GM19463 (cell line): Measurements from ENCODE around the gene TIGD3.
"Not testable (repeated sequence)": the region's sequence is repeated elsewhere in the genome, so short reads cannot be mapped to it uniquely, and the experiment has no call there.

Experiments
- ATAC-seq: cut with Tn5 transposase; IDR thresholded peaks from one replicate; pipeline ENCODE4 v1.9.1; 2021; ENCODE audit warnings: mild to moderate bottlenecking, moderate library complexity; ENCODE audit not compliant: unreplicated experiment

Gene TIGD3

DNA sequence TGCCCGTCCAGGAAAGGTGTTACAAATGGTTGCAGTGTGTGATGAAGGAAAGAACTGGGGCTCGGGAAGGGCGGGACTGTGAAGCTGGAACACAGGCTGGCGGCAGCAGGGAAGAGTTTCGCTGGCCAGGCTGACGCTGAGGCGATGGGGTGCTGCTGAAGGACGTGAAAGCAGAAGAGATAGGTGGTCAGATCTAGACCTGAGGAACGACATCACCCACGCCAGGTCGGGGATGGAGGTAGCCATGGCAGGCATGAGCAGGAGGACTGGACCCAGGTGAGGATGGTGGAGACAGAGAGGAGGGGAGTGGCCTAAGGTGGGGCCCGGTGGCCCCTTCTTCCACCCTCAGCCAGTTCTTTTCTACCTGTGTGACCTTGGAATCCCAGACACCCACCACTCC lies 30.7 kb upstream of the TIGD3 start:
- ATAC-seq, result no peak

DNA sequence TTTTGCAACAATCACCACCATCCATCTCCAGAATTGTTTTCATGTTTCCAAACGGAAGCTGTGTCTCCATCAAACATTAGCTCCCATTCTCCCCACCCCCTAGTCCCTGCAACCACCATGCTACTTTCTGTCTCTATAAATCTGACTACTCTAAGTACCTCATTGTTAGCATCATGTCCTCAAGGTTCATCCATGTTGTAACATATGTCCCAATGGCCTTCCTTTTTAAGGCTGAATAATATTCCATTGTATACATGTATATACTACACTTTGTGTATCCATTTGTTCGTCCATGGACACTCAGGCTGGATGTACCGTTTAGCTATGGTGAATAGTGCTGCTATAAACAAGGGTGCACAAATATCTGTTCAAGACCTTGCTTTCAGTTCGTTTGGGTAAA lies 29.1 kb upstream of the TIGD3 start:
- no peak for ATAC-seq

DNA sequence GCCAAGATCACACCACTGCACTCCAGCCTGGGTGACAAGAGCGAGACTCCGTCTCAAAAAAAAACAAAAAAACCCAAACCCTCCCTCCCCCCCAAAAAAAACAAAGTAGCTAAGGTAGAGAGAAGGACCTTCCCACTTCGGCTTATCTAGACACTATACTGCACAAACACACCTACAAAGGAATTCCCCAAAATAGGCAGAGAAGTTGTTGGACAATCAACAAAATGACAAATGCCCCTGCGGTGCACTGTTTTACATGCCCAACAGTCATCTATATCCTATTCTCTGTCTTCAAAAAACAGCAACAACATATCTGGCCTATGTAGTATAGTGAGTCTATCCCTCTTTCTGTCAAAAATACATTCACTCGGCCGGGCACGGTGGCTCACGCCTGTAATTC lies 27.5 kb upstream of the TIGD3 start:
- ATAC-seq, result no peak

DNA sequence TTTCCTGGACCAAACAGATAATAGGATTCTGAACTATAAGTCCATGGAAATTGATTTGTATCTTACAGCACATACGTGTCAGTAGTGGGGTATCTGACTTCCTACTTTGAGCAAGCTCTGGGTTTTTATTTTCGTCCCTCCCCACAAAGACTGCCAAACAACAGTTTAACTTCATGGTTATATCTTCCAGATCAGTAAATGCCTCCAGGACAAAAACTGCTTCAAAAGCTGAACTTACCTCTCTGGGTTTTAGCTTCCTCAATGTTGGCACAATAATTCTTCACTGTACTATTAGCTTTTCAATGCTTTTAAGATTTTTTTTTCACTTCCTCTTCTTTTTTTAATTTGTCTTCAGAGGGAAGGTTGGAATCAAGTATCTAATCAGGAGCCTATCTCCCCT lies 25.1 kb upstream of the TIGD3 start:
- ATAC-seq, result no peak

DNA sequence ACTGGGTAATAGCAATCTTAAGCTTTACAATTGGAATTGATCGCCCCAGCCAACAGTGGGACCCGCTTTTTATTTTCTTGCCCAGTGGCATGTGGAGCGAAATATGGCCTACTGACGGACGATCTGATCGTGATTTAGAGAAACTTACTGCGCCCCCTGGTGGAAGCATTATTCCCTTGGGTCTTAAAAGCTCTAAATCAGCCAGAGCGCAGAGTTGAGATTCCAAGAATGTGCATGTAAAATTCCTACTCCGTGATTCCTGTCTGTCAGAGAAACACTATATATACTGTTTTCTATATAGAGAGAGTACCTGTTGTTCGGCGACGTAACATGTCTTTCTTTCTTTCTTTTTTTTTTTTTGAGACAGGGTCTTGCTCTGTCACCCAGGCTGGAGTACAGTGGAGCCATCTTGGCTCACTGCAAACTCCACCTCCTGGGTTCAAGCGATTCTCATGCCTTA lies 24.6 kb upstream of the TIGD3 start:
- ATAC-seq, result no peak

DNA sequence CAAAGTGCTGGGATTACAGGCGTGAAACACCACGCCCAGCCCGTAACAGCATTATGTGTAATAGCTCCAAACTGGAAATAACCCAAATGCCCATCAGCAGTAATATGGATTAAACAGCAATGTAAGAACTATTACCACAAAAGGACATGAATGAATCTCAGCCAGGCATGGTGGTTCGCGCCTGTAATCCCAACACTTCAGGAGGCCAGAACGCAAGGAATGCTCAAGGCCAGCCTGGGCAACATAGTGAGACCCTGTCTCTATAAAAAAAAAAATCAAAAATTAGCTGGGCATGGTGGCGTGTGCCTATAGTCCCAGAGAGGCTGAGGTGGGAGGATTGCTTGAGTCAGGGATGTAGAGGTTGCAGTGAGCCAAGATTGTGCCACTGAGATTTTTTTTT lies 24.0 kb upstream of the TIGD3 start:
- ATAC-seq, result no peak

DNA sequence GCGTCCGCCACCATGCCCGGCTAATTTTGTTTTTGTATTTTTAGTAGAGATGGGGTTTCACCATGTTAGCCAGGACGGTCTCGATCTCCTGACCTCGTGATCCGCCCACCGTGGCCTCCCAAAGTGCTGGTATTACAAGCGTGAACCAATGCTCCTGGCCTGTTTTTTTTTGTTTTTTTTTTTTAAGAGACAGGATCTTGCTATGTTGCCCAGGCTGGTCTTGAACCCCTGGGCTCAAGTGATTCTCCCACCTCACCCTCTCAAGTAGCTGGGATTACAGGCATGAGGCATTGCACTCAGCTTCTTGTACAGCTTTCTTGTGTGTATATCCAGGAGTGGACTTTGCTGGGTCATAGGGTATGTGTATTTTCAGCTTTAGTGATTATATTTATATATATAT lies 22.0 kb upstream of the TIGD3 start:
- ATAC-seq, result not testable (repeated sequence)

DNA sequence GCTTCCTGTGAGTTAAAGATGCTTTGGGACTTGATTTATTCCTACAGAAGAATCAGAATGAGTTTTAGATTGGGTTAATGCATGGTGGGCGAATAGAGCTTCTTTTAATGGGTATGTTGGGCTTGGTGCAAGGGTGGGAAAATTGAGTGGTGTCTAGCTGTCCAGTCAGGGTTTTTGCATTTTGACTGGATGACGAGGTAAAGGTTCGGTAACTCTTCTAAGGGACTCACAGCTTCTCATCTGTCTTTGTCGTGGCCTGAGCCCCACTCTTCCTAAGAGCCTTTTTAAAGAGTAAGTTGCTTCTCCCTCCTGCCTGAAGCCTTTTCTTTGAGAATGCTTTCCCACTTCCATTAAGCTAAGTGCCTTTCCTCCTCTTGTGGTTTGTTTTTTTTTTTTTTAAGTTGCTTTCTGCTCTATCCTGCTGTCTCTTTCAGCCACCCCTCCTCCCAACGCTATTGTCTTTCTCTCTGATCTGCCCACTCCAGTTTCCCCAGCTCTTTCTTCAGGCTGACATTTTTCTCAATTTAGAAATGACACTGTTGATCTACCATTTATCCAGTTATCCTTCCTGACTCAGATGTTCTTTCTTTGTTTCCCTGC lies 19.8 kb upstream of the TIGD3 start:
- ATAC-seq, result no peak

DNA sequence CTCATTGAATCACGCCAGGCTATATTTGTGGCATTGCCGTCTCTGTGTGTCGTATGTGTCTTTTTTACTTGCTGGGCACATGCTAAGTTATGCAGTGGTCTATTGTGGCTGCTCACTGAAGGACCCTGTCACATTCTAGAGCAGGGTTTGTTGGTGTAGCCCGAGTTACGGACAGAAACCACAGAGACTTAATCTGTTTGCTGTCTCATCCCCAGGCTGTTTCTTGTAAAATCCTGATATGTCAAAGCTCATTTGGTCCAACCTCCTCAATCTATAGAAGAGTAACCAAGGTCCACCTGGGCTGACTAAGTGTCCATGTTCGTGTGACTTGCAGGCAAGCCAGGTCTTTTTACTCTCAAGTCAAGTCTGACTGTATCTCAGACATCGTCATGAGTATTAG lies 15.9 kb upstream of the TIGD3 start:
- ATAC-seq, result no peak

DNA sequence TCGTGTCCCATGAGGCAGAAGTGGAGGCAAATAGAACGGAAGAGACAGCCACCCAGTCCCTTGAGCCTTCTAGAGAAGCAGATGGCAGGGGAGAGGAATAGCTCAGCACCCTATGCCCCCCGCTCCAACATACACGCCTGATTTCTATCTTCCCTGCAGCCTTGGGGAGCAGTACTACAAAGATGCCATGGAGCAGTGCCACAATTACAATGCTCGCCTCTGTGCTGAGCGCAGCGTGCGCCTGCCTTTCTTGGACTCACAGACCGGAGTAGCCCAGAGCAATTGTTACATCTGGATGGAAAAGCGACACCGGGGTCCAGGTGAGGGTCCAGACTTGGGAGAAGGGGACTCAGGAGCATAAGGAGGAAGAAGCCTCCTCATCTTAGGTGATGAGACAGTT lies 14.3 kb upstream of the TIGD3 start:
- no peak for ATAC-seq

DNA sequence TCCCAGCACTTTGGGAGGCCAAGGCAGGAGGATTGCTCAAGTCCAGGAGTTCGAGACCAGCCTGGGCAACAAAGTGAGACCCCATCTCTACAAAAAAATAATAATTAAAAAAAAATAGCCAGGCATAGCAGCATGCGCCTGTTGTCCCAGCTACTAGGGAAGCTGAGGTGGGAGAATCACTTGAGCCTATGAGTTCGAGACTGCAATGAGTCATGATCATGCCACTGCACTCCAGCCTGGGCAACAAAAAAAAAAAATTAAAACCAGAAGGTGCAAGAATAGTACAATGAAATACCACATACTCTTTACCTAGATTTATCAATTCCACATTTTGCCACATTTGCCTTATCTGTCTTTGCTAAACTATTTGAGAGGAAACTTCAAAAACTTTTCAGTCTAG lies 12.7 kb upstream of the TIGD3 start:
- ATAC-seq, result no peak

DNA sequence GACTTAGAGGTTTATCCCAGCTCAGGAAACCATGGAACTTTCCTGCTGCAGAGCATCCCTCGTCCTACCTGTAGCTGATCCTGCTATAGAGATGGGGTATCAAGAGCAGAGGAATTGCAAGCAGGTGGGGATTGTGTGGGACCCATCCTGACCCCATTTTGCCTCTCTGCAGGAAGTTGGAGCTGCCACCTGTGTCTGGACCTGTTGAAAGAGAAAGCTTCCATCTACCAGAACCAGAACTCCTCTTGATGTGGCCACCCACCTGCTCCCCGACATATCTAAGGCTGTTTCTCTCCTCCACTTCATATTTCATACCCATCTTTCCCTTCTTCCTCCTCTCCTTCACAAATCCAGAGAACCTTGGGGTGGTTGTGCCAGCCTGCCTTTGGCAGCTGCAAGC lies 3.0 kb upstream of the TIGD3 start:
- ATAC-seq, result no peak

DNA sequence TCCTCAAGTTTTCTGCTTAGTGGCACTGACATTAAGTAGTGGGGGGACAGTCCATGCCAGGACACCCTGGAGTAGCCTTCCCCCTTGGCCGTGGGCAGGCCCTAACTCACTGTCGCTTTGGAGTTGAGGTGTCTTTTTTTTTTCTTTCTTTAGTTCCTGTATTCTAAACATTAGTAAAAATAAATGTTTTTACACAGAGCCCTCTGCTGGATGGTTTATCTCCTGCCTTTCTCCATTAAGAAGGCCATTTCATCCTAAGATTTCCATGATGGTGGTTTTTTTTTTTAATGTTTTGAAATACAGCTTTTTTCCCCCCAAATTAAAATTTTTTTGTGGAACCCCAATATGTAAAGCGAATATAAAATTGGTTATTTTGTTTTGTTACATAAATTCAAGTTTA lies 1.8 kb upstream of the TIGD3 start:
- no peak for ATAC-seq

DNA sequence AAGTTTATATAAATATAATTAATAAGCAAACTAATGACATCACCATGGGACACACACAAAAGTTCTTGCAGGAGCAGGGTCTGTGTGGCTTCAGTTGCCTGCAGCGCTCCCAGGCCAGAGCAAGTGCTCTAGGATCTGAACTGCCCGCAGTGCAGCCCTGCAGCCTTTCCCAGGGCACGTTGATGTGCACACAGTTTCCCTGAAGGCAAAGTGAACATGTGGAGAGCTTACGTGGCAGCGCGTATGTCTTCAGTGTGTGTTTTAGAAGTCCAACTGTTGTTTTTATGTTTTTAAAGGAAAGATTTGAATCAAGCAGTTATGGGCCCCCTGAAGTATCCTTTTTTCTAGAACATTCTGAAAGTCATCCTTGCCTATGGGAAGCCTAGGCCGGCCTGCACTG lies 1.2 kb upstream of the TIGD3 start:
- ATAC-seq, result no peak

DNA sequence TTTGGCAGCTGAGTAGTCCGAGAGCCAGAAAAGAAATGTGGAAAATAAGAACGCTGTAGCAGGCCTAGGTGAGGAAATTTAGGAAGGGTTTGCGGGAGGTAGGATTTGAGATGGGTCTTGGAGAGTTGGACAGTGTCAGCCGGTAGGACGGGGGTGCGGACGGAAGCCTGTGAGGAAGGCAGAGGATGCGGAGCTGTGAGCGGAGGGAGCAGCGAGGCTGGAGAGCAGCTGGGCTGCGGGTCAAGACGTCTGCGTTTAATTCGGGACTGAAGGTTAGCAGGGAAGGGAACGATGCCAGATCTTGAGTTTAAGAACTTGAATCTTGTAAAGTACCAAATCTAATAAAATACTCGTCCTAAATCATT lies 669 bp upstream of the TIGD3 start:
- no peak for ATAC-seq

DNA sequence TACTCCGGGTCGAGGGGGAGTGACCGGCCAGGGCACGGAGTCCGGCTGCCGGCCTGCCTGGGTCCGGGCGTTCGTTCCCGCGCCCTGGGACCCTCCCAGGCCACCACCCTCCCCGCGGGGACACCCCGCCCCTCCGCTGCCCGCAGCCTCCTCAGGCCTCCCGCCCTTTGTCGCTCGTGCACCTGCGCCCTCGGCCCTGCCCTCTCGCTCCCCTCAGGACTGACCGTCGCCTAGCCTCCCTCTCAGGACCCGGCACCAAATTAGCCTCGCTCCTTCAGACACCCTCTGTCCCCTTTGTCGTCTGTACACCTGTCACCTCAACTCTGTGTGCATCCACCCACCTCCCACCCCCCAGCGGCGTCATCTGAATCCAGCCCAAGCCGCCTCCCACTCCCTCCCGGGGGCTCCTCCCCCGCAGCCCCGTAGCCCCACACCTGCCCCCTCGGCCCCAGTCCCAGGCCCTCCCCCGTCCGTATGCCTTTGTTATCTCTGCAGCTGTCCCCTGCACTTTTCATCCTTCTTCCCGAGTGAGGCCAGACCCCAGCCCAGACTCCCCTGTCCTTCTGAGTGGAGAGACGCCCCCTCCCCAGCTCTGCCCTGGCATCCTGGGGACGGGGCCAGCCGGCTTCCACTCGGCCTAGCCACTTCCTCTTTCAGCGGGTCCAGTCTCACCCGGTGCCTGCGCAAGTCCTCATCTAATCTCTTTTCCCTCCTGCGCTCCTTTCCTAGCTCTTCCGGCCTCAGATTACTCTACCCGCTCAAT lies 643 bp downstream of the TIGD3 start:
- ATAC-seq, result peak; percentile 29

DNA sequence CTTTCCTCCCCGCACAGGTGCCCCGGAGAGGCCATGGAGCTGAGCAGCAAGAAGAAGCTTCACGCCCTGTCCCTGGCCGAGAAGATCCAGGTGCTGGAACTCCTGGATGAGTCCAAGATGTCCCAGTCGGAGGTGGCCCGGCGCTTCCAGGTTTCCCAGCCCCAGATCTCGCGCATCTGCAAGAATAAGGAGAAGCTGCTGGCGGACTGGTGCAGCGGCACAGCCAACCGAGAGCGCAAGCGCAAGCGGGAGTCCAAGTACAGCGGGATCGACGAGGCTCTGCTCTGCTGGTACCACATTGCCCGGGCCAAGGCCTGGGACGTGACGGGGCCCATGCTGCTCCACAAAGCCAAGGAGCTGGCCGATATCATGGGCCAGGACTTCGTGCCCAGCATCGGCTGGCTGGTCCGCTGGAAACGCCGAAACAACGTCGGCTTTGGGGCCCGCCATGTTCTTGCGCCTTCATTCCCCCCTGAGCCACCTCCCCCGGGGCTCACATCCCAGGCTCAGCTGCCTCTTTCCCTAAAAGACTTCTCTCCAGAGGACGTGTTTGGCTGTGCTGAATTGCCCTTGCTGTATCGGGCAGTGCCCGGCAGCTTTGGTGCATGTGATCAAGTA lies 1.3 kb downstream of the TIGD3 start:
- ATAC-seq, result no peak

DNA sequence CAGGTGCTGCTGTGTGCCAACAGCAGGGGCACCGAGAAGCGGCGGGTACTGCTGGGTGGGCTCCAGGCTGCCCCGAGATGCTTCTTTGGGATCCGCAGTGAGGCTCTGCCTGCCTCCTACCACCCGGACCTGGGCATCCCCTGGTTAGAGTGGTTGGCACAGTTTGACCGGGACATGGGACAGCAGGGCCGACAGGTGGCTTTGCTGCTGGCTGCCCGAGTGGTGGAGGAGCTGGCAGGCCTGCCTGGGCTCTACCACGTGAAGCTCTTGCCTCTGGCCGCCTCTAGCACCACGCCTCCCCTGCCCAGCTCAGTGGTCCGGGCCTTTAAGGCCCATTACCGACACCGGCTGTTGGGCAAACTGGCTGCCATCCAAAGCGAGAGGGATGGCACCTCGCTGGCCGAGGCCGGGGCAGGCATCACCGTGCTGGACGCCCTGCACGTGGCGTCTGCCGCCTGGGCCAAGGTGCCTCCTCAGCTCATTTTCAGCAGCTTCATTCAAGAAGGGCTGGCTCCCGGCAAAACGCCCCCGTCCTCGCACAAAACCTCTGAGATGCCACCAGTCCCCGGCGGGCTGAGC lies 1.9 kb downstream of the TIGD3 start:
- no peak for ATAC-seq

DNA sequence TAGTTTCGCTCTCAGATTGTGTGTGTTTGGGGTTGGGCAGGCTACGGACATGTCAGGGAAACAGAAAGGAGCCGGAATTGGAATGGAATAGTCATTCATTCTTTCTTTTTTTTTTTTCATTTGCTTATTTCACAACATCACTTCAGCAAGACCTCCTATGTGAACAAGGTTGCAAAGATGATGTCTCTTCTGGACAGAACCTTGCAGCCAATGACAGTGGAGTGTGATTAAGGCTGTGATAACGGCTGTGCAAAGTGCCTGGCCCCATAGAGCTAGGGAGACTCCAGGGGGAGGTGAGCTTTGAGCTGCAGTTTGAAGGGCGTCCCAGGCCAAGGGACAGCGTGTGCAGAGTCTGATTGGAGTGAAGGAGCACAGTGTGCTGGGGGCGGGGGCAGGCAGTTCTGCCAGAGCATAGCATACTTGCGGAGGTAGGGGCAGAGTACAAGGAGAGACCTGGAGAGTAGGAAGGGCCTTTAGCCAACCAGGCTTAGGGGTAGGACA lies 3.4 kb downstream of the TIGD3 start:
- ATAC-seq, result no peak

DNA sequence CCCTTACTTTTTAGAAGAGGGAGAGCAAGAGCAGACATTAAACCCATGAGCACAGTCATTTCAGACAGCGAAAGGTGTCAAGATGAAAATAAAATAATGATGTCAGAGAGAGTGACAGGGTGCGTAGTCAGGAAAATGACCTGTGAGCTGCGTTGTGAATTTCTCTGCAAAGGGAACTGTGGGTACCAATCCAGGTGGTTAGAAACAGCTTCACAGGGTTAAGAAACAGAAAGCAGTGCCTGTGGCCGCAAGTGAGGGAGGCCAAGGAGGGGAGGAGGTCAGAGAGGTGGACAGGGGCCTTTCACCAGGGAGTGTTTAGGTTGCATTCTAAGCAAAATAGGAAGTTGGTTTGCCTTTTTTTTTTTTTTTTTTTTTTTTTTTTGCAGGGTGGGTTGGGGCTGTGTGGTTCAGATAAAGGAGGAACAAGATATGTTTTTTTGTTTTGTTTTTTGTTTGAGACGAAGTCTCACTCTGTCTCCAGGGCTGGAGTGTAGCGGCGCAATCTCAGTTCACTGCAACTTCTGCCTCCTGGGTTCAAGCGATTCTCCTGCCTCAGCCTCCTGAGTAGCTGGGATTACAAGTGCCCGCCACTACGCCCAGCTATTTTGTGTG lies 7.9 kb downstream of the TIGD3 start:
- ATAC-seq, result no peak

DNA sequence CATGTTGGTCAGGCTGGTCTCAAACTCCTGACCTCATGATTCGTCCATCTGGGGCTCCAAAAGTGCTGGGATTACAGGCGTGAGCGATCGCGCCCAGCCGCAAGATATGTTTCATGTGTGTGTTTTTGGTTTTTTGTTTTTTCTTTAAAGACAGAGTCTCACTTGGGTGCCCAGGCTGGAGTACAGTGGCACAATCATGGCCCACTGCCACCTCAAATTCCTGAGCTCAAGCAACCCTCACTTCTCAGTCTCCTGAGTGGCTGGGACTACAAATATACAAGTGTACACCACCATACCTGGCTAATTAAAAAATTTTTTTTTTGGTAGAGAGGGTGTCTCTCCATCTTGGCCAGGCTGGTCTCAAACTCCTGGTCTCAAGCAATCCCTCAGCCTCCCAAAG lies 8.4 kb downstream of the TIGD3 start:
- no peak for ATAC-seq

DNA sequence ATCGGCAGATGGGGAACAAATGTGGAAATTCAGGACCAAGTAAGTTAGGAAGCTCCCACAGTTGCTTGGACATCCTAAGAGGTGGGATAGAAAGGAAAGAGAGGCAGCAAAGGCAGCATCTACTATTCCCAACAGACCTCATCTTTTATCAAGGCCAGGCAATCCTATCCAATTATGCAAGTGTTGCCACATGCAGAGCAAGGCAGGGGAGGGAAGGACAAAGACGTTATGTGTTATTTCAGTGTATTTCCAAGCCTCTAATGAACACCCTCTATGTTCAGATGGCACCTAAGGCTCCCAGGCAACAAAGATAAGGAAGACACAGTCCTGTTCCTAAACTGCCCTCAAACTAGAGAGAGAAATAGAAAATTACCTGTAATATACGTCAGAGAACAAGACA lies 9.2 kb downstream of the TIGD3 start:
- no peak for ATAC-seq
